GM18951 (cell line): ENCODE measurements around the gene SLC17A2.

Experiments
- POLR2A ChIP-seq: IDR thresholded peaks from 4 replicates; pipeline ENCODE4 v1.6.1; 2011; ENCODE audit warnings: mild to moderate bottlenecking; ENCODE audit not compliant: insufficient read length, insufficient read depth; ENCODE audit errors: extremely low read depth
- in situ Hi-C: fragments of 300-500 bp; cut with MboI; formaldehyde crosslinking; loops from one replicate; pipeline ENCODE4 v1.12.0; 2022; ENCODE audit warnings: low sequenced_read_pairs, mixed read lengths, inconsistent platforms; ENCODE audit not compliant: unreplicated experiment

SLC17A2 gene

DNA sequence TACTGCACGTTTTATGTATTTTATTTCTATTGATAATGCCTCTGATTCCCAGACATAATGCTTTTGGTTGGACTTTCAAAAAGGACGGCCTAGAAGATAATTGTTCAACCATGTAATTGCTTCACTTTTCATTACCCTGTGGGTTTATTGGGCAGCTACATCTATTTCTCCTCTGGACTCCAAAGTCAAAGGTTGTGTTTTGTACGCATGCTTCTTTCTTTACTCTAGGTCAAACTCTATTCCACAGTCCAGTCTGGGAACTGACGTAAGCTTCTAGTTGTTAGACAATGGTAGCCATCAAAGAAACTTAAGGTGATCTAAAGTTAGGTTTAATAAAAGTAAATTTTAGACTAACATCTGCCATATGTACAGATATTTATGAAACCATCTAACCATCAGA is 49.9 kb downstream of the SLC17A2 start:
- in situ Hi-C loops = no loop called here
- no peak for TF ChIP-seq POLR2A

- in situ Hi-C loops = no loop called here
- no peak for TF ChIP-seq POLR2A
Observed at GRCh38 chr6:25878721-25879322, 51.7 kb downstream of the SLC17A2 start.

GRCh38 chr6:25875926-25876602 is 54.4 kb downstream of the SLC17A2 start:
- TF ChIP-seq POLR2A = no peak
- in situ Hi-C loops = no loop called here

DNA sequence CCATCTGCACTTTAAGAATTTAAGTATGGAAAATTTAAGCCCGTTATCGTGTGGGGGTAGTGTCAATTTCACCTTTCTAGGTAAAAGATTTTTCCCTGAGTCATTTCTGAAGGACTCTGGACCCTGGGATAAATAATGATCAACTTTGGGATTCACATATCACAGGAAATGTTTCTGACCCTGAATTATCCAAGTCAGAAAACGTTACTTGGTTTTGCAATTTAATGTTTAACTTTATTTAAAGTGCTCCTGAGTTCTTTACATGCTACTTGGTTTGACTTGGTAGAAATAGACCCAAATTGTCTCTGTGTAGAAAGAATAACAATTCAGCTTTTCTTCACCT is 55.0 kb downstream of the SLC17A2 start:
- in situ Hi-C loops = no loop called here
- TF ChIP-seq POLR2A = no peak

GRCh38 chr6:25874822-25875562 is 55.5 kb downstream of the SLC17A2 start:
- TF ChIP-seq POLR2A = no peak
- in situ Hi-C loops = no loop called here

- TF ChIP-seq POLR2A = no peak
Observed at GRCh38 chr6:25874118-25874517, 56.4 kb downstream of the SLC17A2 start, which contains the start of gene SLC17A3. SLC17A3 (minus strand) TSS chr6:25874243; CDS start chr6:25868387, 5,856 bp downstream.

DNA sequence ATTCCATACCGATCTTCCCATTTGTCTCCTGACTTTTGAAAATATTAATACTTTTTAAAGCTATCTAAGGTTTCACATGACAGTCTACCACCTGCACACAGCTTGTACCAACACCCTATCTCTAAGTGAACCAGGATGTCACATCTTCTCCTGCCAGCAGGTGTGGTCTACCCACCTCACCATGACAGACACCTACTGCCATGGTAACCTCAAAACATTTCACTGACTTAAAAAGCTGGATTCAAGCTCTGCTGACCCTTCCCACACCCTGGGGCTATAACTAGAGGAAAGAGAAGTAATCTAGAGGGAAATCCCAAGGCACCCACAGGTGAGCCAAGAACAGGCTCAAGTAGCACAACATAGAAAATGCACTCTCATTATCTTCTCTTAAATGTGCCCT is 57.7 kb downstream of the SLC17A2 start:
- TF ChIP-seq POLR2A = no peak

More at GRCh38 chr6:25874118-25874517, 56.4 kb downstream of the SLC17A2 start, which contains the start of gene SLC17A3:
- in situ Hi-C loops = no loop called here

GRCh38 chr6:25869840-25870239 is 60.7 kb downstream of the SLC17A2 start:
- no peak for TF ChIP-seq POLR2A
- in situ Hi-C loops = no loop called here

More for the DNA sequence above, 57.7 kb downstream of the SLC17A2 start:
- in situ Hi-C loops = no loop called here

DNA sequence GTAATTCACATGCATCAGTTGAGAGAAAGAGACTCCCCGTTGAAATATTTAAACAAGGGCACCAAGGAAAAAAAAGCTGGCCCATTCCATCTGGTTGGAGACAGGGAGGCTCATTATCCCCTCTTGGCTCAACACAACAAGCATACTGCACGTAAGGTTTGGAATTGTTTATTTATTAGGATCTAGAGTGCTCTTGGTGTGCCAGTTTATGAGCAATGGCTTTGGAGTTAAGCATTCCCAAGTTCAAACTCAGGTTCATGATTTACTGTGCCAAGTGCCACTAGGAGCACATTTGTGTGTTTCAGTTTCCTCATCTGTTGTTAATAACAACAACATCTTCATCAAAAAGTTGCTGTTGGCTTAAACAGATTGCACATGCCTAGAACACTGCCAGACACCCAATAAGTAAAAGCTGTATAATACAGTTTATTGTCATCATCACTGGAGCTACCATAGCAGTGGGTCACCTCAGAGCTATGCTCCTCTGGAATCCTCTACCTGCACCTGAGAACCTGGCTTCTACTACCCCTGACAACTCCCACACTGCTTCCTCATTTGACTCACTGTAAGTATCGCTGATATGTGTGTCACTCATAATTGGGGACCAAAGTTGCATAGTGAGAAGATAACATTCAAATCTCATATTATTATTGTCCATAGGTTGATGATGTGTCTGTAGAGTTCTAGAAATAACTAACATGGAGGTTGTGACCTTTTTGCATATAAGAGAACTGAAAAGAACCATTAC is 61.9 kb downstream of the SLC17A2 start:
- in situ Hi-C loops = no loop called here
- TF ChIP-seq POLR2A = no peak

- TF ChIP-seq POLR2A = no peak
Observed at GRCh38 chr6:25866011-25866410, 64.5 kb downstream of the SLC17A2 start.

DNA sequence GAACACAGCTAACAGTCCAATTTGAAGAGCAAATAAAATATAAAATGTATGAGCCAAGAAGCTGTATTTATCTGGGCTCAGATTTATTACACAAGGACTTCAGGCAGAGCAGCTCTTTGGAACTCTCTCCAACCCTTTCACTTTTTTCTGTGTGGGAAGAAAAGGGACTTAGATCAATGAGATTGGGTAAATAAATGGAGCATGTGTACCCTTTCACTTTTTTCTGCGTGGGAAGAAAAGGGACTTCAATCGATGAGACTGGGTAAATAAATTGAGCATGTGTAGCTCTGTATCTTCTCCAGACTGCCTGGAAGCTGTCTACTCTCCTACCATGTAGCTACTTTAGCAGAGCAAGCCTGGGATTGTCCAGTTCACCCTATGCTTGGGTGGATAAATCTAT is 67.1 kb downstream of the SLC17A2 start:
- in situ Hi-C loops = no loop called here
- TF ChIP-seq POLR2A = no peak

More at GRCh38 chr6:25866011-25866410, 64.5 kb downstream of the SLC17A2 start:
- in situ Hi-C loops = no loop called here
